NCI-H2227 (cell line): Measurements from ENCODE around the gene XK.

Experiments used
- DNase-seq: peaks from one replicate; lab custom pipeline; 2025; ENCODE audit not compliant: unreplicated experiment; lab: John Stamatoyannopoulos, UW

Gene XK

DNA sequence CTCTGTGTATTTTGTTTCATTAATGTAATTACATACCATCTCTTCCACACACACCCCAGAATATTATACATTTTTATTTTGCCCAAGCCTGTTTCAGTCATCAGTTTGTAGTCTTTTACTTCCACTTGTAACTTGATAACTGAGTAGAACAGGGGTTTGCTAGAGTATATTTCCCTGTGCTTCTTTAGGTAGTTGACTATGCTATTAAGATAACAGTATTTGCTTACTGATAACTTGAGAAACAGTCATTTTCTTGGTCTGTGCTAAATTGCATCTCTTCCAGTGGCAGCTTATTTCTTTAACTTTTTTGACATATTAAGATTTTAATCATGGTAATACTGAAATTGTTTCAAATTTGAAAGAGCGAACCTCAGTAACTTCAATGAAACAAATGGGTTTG lies 7.0 kb upstream of the XK start:
- DNase-seq, result no peak

DNA sequence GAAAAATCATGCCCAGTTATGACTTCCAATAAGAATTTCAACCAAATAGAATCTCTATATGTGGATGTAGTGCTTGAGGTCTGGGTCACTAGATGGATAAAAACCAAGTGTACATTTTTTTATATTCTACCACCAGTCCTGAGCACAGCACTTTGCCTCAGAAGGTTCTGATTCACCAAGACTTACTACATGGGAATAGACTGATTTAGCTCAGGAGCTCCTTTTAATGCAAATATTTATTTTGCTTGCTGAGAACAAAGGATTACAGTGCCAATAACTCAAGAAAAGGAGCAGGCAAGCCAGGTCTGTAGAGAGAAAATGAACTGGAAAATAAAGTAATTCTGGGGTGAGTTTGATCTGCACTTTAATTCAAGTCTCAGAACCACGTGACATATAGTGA lies 6.4 kb upstream of the XK start:
- no peak for DNase-seq

DNA sequence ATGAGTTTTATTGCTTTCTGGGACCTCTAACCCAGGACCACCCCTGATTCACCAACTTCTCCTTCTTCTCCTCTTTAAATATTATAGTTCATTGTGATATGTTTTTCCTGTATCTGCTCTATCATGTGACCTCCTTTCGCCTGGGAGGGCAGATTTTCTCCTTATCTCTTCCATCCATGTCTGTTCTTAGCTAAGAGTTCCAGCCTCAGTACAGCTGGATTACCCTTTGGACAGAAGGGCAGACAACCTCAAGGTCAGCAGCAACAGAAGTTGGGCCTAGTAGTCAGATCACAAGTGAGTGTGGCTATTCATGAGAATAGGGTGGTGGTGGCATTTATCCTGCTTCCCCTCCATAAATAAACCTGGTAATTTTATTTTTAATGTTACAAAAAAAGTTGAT lies 5.7 kb upstream of the XK start:
- no peak for DNase-seq

DNA sequence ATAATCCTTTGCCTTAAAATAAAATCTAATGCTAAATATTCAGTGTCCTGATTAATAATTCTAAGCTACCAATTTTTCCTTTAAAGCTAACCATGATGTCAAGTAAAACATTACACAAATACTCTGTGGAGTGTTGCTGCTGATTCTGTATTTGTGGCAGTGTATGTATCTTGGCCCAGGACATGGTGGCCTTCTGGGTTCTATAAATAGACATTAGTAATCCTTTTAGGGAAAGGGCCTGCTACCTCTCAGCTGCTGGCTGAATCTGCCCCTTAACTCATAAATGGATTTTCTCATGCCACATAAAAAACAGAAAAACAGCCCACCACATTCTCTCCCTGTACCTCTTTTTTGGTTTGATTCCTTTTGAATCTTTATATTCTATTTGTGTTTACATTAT lies 1.2 kb upstream of the XK start:
- peak; percentile 6 for DNase-seq

DNA sequence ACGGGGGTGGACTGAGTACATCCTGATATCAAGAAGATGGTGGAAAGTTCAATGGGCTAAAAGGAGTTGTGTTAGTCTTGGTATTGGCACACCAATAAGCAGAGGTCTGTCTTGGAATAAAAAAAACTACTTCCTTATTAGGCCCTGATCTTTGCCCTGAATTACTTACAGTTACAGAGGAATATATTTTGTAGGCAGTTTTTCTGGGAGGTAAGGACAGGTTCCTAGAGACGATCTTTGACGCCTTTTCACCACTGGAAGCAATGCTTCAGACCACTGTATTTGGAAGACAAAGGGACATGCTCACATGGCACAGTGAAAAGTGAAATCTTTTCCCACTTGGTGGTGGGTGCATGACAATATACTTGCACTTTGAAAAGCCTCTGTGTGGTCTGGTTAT lies 618 bp upstream of the XK start:
- DNase-seq, result peak; percentile 60

DNA sequence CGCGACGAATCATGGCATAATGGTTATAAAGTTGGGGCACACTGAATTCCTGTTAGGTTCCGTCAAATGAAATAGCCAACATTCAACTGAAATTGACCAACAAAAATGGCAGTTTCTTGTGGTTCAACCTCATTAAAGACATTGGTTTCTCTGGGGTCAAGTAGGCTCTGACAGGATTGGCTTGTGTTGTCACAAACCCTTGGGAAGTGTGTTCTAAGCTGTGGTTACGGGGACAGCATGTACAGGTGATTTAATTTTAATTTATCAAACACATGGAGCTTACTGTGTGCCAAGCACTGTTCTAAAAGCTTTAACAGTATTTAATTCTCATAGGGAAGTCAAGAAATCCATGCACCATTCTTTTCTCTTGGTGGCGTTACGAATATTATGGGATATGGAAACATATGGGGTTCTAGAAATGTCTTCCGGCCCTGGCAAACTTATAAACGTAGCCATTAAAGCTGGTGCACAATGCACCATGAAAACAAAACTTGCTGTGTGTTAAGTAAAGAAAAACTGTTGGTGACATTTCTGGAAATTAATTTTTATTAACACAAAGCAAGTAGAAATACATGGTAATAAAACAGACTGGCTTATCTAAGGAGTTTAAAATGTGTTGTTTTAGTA lies 891 bp downstream of the XK start:
- peak; percentile 57 for DNase-seq

DNA sequence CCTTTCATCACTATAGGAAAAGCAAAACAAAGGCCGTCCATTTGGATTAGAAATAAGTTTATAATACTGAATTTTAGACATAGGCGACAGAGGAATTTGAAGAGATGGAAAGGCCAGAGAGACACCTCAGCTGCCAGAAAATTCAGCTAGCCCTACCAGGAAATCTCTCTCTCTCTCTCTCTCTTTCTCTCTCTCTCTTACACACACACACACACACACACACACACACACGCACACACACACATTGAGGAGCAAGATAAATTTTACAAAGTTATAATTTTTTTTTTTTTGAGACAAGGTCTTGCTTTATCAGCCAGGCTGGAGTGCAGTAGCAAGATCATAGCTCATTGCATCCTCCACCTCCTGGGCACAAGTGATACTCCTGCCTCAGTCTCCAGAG lies 1.4 kb downstream of the XK start:
- no peak for DNase-seq

DNA sequence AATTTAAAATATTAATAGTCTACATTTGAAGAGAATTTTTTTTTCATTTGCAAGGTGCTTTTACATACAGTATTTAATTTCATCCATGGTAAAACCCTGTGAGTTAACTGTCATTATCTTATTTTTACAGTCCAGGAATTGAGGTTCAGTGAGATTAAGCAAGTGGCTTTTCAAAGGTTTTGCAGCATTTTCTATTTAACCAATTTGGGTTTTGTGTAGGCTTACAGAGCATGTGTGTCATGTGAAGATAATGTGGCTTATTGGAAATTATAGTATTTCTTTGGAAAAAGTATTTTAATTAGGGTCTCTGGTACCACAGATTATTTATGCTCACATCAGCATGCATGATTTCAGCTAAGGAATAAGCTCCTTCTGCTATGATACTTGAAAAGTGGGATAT lies 4.5 kb downstream of the XK start:
- no peak for DNase-seq

DNA sequence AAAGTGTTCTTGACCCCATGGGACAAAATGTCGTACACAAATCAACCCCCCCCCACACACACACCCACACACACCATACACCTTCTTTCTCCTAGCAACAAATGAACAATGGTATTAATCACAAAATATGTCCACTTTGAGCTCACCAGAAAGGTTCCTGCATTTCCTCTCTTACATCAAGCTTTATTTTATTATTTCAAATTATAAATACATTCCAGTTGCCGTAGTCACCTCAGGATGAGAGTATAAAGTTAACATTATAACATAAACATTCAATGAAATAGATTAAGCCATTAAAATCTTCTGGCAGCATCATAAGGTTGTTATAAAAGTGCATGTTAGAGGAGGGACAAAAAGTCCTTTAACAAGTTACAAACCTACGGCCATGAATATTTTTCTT lies 7.3 kb downstream of the XK start:
- DNase-seq, result no peak

DNA sequence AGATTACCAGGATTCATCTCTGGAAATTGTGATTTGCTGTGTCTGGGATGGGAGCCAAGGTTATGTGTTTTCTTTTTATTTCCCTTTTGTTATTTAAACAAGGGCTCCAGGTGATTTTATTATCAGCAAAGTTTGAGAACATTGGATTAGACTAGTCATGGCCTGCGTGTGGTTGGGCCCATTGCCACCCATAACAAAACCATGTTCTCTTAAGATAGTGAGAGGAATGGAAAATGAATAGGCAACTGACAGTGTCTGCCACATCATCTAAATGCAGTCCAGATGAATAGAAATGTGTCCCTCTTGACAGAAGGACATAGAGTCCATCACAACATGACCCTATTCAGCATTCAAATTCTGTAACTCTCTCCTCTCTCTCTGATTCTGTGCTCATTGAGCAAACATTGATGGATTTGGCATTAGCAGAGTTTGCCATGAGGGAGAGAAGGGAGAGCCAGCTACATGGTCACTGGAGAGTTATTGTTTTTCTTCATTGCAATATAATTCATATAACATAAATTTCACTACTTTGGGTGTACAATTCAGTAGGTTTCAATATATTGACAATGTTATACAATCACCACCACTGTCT lies 11.7 kb downstream of the XK start:
- DNase-seq, result no peak

DNA sequence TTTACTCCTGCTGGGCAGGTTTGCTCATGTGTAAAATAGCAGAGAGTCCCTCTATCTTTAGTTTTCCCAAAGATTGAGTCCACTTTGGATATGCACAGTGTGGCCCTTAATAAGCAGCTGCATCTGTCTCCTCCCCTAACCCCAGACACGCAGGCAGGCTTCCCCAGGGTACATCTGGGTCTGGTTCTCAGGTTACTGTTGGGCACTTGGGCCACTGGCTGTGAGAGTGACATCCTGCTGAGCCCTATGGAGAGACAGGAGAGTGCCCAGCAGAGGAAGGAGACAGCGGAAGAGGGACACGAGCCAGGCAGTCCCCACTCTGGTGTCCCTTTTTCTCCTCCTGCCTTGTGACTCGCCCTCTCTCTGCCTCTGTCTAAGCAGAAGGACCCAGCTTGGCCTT lies 16.0 kb downstream of the XK start:
- no peak for DNase-seq

DNA sequence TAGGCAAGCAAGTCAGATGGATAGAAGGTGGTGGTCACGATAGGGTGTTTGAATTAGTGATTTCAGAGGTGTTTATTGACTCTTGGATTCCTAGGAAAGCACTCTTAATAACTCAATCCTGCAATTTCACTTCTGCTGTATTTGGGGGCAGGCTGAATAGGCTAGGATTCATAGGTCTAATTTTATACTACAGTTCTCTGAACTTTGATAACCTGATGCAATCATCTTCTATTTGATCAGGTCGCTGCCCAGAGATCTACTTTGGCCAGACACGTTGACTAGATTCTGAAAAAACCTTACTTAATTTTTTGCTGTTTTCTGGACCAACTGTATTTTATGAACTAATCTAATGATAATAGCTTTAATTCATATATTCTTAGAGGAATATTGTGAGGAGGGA lies 26.4 kb downstream of the XK start:
- no peak for DNase-seq

DNA sequence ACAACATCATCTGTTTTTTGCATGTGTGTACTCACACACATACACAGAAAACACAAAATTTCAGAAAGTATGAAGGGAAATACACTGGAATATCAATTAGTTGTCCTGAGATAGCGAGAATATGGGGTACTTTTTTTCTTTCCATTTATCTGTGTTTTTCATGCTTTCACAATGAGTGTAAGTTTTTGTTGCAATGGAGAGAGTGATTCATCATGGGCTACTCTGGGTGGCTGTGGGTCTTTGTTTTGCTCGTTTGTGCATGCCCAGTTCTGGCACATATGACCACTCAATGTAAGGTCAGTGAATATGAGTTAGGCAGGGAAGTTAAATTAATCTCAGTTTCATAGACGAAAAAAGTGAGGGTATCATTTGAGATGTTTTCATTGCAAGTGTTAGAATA lies 26.9 kb downstream of the XK start:
- DNase-seq, result no peak

DNA sequence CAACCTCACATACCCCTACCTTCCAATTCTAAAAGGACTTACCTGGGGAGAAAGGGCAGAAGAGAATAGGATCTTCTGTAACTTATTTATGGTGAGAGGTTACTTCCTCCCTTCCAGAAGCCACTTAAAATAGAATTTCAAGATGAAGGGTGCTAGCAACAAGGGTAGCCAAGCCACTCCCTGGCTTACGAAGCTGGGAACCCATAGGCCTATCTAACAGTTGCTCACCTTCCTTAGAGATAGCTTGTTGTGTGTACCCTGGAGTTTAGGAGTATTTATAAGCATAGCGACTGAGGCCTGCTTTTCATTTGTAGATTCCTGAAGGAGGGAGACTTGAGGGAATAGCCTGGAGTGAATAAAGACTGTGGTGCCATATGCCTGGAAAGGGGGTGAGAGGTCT lies 28.9 kb downstream of the XK start:
- no peak for DNase-seq

DNA sequence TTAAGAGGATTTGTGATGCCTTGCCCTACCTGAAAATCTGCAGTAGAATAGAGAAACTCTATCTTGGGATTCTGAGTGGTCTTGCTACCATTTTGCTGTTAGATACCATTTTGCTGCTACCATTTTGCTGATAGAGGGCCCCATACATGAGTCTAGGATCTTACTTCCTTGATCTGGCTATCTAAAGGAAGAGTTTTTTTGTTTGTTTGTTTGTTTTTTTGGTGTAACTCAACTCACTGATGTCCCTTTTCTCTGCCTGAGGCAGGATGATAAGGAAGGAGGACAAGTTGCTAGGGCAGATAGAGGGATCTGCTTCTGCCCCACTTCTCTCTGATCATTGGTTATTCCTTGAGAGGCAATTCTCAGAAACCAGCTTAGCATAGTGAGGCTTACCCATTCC lies 31.0 kb downstream of the XK start:
- DNase-seq, result no peak

DNA sequence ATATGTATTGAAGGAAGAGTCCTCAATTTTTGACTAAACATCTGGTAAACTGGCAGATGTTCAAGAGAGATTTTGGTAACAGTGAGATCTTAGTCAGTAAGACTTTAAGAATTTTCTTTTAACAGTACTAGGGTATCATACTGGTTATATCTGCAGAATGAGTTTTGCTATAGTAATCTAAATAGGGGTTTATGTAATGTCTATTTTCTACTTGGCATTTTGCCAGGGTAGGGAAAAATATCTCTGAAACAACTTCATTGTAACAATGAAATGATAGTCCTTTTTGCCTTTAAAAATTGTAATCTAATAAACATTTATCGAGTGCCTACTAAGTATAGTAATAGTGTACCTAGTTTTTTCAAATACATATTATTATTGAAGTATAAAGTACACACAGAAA lies 32.1 kb downstream of the XK start:
- DNase-seq, result no peak

DNA sequence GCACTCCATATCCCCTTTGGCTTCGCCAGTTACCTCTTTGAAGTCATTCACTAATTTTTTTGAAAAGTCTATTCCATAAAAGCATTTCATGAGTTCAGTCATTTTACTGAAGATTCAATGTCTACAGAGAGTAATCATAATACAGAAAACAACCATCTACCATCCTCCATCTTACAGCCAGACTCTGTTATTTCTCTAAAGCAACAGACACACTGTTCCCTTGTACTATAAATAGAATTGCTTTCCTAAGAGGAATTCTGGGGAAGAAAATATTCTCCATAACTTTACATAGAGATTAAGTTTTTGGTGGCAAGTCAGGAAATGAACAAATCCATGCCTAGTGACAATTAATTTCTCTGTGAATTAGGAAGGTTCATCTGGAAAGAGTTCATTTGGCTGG lies 37.0 kb downstream of the XK start:
- no peak for DNase-seq

DNA sequence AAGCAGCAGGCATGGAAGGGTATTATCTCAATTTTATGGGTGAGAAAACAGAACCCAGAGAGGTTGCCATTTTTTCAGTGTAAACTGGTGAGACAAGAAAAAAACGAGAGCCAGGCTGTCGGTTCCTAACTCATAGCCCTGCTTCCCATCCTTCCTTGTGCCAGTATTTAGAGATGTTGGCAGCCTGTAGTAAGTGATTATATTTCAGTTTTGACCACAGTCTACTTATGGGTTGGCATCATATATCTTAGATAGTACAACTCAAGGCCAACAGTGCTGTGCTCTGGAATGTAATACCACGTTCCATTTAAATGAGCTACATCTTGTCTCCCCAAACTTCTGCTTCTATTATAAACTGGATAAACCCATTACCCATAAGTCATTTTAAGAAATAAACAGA lies 40.8 kb downstream of the XK start:
- no peak for DNase-seq

DNA sequence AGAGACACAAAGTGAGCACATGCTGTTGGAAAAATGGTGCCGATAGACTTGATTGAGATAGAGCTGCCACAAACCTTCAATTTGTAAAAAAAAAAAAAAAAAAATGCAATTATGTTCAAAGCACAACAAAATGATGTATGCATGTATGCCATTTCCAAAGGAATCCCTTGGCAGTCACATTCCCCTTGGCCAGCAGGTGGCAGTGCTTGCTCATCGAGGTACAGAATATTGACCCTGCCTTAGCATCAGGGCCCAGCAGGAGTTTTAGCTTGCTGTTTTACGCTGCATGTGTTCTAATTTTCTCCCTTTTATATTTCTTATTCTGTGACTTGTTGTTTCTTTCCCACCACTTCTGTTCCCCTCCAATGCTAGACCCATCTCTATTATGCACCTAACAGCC lies 59.8 kb downstream of the XK start:
- DNase-seq, result peak; percentile 87

DNA sequence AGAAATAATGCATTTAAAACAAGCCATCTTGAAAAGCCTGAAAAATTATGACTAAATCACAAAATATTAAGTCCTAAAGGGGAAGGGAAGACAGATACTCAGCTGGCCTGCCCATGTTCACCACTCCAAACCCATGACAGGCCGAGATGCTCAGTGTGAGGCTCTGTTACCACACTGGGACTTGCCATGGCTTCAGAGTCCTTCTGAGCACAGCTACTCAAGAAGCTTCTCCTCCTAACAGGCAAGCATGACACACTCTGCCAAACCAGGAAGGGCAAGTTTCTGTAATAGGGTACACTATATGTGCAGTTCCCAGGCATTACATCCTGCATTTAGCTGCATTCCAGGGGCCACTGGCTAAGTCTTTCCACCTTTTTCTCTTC lies 60.2 kb downstream of the XK start:
- no peak for DNase-seq

DNA sequence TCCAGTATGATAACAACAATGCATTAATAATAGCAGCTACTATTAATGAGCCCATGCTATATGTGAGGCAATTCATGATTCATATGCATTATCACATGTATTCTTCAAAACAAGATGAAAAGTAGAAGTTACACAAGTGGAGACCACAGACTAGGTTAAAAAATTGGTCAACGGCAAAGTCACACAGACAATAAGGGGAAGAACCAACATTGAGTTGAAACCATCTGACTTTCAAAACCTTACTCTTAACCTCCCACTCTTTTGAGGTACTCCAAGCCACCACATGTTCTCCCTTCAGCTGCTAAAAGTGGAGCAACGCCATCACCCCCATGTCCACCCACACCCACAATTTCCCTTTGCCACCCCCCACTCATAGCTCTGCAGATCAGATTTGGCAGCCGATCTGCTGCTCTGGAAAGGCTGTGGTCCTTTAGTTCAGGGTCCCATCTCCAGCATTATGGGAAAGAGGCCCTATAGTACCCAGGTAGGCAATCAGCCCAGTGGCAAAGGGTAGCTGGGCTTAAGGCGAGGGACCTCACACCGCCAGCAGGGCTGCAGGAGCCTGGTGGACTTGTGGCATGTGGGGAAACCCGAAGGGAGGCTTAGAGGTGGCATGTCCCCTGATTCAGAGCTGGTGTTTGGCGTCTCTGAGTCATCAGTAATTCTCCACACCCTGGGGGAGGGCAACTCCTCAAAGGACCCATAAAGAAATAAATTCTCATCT lies 60.8 kb downstream of the XK start:
- no peak for DNase-seq

DNA sequence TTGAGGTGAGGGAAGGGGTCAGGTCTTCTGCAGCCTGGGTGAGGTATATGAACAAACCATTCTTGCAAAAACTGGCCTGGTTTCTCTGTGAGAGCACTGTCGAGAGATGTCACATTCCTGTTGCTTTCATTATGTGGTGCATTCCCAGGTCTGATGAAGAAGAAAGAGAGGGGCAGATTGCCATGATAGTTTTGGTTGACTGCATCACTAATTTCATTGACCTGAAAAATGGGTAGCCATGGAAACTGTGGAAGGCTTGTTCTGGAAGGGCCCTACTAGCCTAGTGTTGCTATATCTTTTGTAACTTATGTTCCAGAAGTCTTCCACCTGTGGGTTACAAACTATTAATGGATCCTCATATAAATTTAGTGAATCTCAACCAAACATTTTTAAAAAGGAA lies 61.4 kb downstream of the XK start:
- DNase-seq, result no peak

DNA sequence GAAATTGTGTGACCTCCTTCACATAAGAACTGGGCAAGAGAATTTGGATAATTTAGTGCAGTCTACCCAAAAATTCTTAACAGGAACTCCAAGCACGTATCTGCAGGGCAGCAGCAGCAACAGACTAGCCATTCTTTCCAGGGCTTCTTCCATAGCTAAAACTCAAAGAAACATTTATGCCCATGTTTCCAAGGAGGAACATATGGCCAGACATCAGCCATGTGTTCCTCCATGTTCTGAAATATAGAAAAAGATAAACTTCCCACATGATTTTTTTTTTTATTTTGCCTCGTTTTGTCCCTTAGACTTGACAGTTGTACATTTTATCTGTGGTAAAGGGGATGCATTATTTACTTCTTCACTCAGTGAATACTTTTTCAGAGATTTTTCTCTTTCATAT lies 66.7 kb downstream of the XK start:
- DNase-seq, result no peak
